Measurements from ENCODE around the gene EPS15. TPM values are rescaled to one million over a fixed set of nuclear protein-coding genes. Genes with fewer than 3 reads are reported as not detected.

EPS15 gene
- total RNA-seq, 2 experiments from 2014 or later: 75.7 to 77.1 TPM

GRCh38 chr1:51345300-51345687 is 173.8 kb downstream of the EPS15 start:
- H3K27ac Mint-ChIP-seq: no peak overlapping the region
- no peak for ATAC-seq (ENCODE audit: low read depth)

DNA sequence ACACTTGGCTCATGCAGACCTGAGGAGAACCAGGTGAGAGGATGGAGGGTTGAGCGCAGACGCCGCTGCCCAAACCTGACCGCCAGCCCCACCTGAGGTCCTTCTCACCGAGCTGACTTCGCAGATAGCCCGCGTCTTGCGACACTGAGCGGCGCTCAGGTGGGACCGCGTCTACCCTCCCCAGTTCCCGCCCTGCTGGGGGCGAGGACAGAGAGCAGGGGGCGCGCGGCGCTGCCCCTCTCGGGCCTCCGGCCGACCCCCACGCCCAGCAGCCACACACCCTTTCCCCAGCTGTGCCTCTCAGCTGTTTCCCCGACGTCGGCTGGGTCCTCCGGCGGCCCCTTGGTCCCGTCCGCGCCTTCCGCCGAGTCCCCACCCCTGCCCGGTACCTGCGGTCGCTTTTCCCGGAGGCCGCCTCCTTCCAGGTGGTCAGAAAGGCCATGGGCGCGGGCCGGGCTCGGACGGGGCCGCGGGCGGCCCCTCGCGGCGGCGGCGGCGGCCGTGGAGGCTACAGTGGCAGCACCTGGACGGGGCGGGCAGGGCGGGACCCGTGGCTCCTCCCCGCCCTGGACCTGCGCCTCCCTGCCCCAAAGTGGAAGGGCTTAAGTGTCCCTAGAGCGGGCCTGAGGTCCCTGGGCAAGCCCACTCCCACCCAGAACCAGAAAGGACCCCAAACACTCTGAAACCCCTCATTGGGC is 174.3 kb downstream of the EPS15 start:
- Mint-ChIP-seq H3K27ac (no peak overlapping the region), H3K4me1 (peaks cover 4% of the 10 kb centered on the region), H3K36me3 (no peaks in the 10 kb centered on the region), H3K9me3 (no peaks in the 10 kb centered on the region), H3K27me3 (peaks cover 46% of the 10 kb centered on the region), H3K4me3 (no peak overlapping the region)
- ATAC-seq (ENCODE audit: low read depth) (no peak), DNase-seq (no peak)
- POLR2A ChIA-PET: no interaction called here

More at GRCh38 chr1:51345300-51345687, 173.8 kb downstream of the EPS15 start:
- Mint-ChIP-seq H3K4me1 (peaks cover 4% of the 10 kb centered on the region), H3K4me3 (no peak overlapping the region), H3K36me3 (no peaks in the 10 kb centered on the region), H3K27me3 (peaks cover 46% of the 10 kb centered on the region), H3K9me3 (no peaks in the 10 kb centered on the region)
- POLR2A ChIA-PET: no interaction called here
- DNase-seq: no peak

- DNase-seq: no peak
- Mint-ChIP-seq H3K27me3 (peaks cover 46% of the 10 kb centered on the region), H3K27ac (no peak overlapping the region), H3K4me3 (peak overlapping the region; percentile 51), H3K36me3 (no peaks in the 10 kb centered on the region), H3K9me3 (no peaks in the 10 kb centered on the region), H3K4me1 (peaks cover 4% of the 10 kb centered on the region)
- POLR2A ChIA-PET: no interaction called here
- ATAC-seq (ENCODE audit: low read depth): no peak
Measured at GRCh38 chr1:51344276-51344601, 174.8 kb downstream of the EPS15 start.

DNA sequence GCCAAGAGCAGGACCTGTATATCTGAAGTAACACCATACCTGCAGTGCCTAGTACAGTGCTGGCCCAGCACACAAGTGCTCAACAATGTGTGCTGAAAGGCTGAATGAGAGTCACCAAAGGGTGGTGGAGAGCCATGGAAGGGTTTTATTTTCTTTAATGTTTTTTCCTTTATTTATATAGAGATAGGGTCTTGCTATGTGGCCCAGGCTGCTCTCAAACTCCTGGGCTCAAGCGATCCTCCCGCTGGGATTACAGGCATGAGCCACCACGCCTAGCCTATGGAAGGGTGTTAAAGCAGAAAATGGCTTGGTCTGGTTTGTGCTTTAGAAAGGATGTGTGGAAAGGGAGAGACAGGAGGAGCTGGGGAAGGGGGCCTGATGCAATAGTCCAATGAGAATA is 175.4 kb downstream of the EPS15 start:
- no peaks in the 10 kb centered on the region for H3K9me3 Mint-ChIP-seq
- ATAC-seq (ENCODE audit: low read depth): no peak
- no peak for DNase-seq
- H3K27me3 Mint-ChIP-seq: peaks cover 46% of the 10 kb centered on the region
- POLR2A ChIA-PET: no interaction called here
- H3K36me3 Mint-ChIP-seq: no peaks in the 10 kb centered on the region
- peak overlapping the region; percentile 51 for H3K4me3 Mint-ChIP-seq
- peaks cover 4% of the 10 kb centered on the region for H3K4me1 Mint-ChIP-seq
- H3K27ac Mint-ChIP-seq: no peak overlapping the region

DNA sequence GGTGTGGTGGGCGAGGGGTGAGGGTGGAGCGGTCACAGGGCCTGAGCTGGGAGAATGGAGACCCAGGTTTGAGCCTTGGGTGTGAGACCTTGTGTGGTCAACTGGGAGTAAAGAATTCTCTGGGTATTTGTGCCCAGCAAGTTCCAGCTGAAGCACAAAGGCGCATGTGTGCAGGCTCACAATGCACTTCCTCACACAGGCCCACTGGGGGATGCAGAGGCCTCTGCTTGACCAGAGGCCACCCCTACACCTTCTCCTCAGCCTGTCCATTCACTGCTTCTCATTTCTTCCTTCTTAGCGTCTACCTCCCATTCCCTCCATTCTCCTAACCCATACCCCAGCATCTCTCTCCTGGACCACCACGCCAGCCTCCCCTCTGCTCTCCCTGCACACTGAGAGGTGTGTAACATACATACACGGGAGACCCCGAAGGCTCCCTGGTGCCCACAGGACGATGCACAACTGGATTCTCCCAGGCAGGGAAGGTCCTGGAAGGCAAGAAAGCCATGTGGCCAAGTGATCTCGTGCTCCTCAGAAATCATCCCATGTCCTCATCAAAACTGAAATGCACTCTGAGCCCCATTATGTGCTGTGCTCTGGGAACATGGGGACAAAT is 176.4 kb downstream of the EPS15 start:
- Mint-ChIP-seq H3K27ac (no peak overlapping the region), H3K9me3 (no peaks in the 10 kb centered on the region), H3K4me1 (peaks cover 4% of the 10 kb centered on the region), H3K4me3 (no peak overlapping the region), H3K27me3 (peaks cover 46% of the 10 kb centered on the region), H3K36me3 (no peaks in the 10 kb centered on the region)
- ATAC-seq (ENCODE audit: low read depth) (no peak), DNase-seq (no peak)
- POLR2A ChIA-PET: no interaction called here

DNA sequence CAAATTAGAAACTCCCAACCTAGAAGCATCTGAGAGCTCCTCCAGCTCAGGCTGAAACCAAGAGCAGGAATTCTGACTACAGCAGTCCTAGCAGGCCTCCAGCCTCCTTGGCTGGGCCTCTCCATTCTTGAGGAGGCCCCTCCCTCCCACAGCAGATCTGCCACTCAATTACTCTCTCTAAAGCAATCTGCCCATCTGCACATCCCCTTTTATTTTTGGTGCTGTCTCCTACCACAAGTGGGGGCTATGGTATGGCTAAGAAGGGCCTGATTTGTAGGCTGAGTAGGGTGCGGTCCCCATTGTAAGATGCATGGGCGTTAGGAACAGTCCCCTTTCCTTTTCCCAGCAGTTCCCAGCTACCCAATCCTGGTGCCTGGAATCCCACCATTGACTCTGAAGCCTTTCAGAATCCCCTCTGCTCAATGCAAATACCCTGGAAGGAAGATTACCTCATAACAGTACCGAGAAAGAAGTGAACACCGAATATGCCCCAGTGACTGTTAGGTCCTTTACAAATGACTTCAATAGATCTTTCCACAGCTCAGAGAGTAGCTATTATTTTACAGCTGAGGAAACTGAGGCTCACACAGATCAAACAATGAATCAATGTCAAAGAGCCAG is 177.1 kb downstream of the EPS15 start:
- H3K4me3 Mint-ChIP-seq: no peak overlapping the region
- H3K9me3 Mint-ChIP-seq: no peaks in the 10 kb centered on the region
- H3K4me1 Mint-ChIP-seq: peaks cover 4% of the 10 kb centered on the region
- H3K36me3 Mint-ChIP-seq: no peaks in the 10 kb centered on the region
- H3K27ac Mint-ChIP-seq: no peak overlapping the region
- no peak for DNase-seq
- POLR2A ChIA-PET: no interaction called here
- ATAC-seq (ENCODE audit: low read depth): no peak
- H3K27me3 Mint-ChIP-seq: peaks cover 49% of the 10 kb centered on the region

GRCh38 chr1:51340380-51340779 is 178.7 kb downstream of the EPS15 start:
- no peak overlapping the region for H3K27ac Mint-ChIP-seq
- no peaks in the 10 kb centered on the region for H3K9me3 Mint-ChIP-seq
- no peak for ATAC-seq (ENCODE audit: low read depth)
- no peak for DNase-seq
- H3K4me3 Mint-ChIP-seq: no peak overlapping the region
- POLR2A ChIA-PET: no interaction called here
- peaks cover 4% of the 10 kb centered on the region for H3K4me1 Mint-ChIP-seq
- peaks cover 35% of the 10 kb centered on the region for H3K27me3 Mint-ChIP-seq
- no peaks in the 10 kb centered on the region for H3K36me3 Mint-ChIP-seq

DNA sequence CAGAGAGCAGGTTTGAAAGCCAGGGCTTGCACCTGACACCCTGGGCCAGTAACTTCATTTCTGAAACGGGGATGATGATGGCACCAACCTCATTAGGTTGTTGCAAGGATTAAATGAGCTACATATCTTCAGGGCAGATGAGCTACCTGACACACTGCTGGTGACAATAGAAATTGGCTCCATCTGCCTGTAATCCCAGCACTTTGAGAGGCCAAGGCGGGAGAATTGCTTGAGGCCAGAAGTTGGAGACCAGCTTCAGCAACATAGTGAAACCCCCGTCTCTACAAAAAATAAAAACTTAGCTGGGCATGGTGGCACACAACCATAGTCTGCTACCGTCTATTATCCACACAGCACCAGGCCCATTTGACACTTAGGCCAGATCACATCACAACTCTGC is 182.4 kb downstream of the EPS15 start:
- POLR2A ChIA-PET: no interaction called here
- Mint-ChIP-seq H3K36me3 (no peaks in the 10 kb centered on the region), H3K9me3 (no peaks in the 10 kb centered on the region), H3K4me1 (peaks cover 2% of the 10 kb centered on the region), H3K27ac (no peak overlapping the region), H3K27me3 (peaks cover 9% of the 10 kb centered on the region), H3K4me3 (no peak overlapping the region)
- DNase-seq (no peak), ATAC-seq (ENCODE audit: low read depth) (no peak)

GRCh38 chr1:51336004-51336403 is 183.1 kb downstream of the EPS15 start:
- DNase-seq (no peak), ATAC-seq (ENCODE audit: low read depth) (no peak)
- Mint-ChIP-seq H3K9me3 (no peaks in the 10 kb centered on the region), H3K27me3 (peaks cover 13% of the 10 kb centered on the region), H3K27ac (no peak overlapping the region), H3K4me3 (no peak overlapping the region), H3K36me3 (peaks cover 1% of the 10 kb centered on the region), H3K4me1 (peaks cover 3% of the 10 kb centered on the region)
- POLR2A ChIA-PET: no interaction called here

DNA sequence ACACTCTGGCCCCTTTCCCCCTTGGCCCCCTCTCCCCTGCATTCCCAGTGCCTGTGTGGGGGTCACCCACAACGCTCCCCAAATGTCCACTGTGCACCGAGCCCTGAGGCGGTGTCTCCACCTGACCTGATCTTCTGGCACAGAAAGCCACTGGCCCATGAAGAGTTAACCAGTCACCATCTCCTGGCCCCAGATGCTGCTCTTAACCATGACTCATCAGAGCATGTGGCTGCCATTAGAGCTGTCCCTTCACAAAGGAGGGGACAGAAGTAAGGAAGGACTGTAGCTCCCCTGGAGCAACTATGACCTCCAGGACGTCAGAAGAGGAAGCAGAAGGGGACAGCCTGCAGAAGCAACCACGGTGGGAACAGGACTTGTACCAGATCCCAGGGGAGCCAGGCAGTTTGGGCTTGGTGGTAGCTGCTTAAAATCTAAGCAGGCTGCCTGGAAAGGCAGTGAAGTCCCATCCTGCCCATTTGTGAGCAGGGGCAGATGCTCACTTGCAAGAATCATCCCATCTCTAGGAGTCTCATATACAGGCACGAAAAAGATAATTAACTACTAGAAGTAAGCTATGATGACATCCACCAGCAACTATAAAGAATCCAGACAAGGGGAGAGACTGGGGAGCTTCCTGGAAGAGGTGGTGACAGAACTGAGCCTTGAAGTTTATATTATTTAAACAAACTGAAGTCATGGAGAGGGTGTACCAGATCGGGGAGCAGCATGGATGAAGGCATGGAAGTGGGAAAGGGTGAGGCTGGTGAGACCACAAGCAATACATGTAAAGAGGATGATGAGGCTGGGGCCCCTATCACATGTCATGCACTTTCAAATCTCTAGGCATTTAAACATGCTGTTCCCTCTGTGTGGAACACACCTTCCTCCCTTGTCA is 187.6 kb downstream of the EPS15 start:
- Mint-ChIP-seq H3K36me3 (peaks cover 1% of the 10 kb centered on the region), H3K27me3 (peaks cover 37% of the 10 kb centered on the region), H3K27ac (no peak overlapping the region), H3K9me3 (no peaks in the 10 kb centered on the region), H3K4me1 (peaks cover 5% of the 10 kb centered on the region), H3K4me3 (peak overlapping the region; percentile 71)
- DNase-seq: no peak
- POLR2A ChIA-PET: no interaction called here
- ATAC-seq (ENCODE audit: low read depth): no peak

DNA sequence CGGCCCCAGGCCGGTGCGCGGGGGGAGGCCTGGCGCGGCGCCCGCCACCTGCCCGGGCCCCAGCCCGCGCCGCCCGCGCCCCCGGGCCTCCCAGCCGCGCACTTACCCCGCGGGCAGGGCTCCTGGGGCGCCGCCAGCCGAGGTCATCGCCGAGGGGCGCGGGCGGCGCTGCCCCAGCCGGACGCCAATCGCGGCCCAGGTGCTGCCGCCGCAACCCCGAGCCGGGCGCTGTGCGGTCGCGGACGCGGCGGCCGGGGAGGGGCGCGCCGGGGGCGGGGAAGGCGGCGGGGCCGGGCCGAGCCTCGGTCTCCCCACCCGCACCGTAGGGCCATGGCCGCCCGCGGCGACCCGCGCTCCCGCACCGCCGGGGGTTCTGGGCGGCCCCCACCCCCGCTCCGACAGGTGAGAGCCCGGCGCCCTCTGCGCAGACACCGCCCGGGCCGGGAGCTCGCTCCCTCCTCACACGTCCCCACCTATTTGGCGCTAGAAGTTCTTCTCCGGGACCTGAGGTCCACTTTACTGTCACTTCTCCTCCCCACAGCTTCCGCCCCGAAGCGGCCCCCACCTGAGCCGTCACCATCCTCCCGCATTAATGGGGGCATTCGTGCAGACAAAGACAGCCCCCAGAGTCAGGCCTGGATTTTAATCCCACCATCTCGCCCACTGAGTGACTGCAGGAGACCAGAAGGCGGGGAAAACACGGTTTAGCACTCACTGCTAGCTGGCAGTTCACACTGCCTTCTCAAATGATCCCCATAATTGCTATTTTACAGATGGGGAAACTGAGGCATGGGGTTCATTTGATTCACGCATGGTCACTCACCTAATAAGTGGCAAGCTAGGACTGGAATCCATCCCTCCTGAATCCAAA is 188.5 kb downstream of the EPS15 start, which contains the start of gene TTC39A:
Gene TTC39A (minus strand): TSS at position 232 of the 871 bp plus-strand sequence. CDS start 85 bp downstream, at position 147.
- POLR2A ChIA-PET: no interaction called here
- H3K9me3 Mint-ChIP-seq: no peaks in the 10 kb centered on the region

DNA sequence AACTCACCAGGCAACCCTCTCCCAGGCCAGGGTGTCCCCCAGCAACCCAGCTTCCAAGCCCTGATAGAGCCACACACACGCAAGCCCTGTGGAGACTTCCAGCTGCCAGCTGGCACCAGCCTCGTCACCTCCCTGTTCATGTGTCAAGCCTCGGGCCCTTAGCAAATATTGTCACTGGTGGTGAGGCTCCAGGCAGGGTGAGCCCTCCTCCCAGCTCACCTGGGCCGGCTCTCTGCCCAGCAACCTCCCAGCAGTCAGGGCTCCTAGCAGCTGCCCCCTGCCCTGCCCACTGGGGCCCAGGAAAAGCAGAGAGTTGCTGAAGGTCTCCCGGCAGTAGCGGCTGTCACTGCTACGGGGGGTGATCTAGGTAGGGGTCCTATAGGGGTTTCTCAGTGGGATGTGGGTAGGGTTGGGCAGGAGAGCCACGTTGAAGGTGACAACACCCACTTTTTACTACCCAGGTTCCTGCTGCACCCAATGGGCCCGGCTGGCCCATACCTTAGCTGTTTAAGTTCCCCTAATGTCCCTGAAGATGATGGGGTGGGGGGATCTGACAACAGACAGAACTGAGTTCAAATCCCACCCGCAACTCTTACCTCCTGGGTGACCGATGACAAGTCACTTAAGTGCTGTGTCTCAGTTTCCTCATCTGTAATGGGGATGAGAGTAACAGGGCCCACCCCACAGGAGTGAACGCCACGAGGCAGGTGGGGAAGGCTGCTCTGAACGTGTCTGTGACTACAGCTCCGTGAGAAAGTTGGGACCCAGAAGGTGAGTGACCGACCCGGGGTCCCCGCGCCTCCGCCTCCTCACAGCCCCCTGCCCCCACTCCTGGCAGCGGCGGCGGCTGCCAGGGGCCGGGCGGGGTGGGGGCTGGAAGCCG is 189.4 kb downstream of the EPS15 start:
- DNase-seq (no peak), ATAC-seq (ENCODE audit: low read depth) (no peak)
- Mint-ChIP-seq H3K27ac (no peak overlapping the region), H3K27me3 (peaks cover 37% of the 10 kb centered on the region), H3K36me3 (peaks cover 1% of the 10 kb centered on the region), H3K4me1 (peaks cover 5% of the 10 kb centered on the region), H3K9me3 (no peaks in the 10 kb centered on the region), H3K4me3 (peak overlapping the region; percentile 55)
- POLR2A ChIA-PET: no interaction called here

More for the DNA sequence above, 188.5 kb downstream of the EPS15 start, which contains the start of gene TTC39A:
- ATAC-seq (ENCODE audit: low read depth) (peak; percentile 35), DNase-seq (no peak)
- Mint-ChIP-seq H3K36me3 (peaks cover 1% of the 10 kb centered on the region), H3K4me1 (peaks cover 5% of the 10 kb centered on the region), H3K27ac (no peak within 1 kb of the TSS), H3K4me3 (peak within 1 kb of the TSS; percentile 71), H3K27me3 (peaks cover 37% of the 10 kb centered on the region)
